Measurements from ENCODE around the gene LRMDA. TPM values are rescaled to one million over a fixed set of nuclear protein-coding genes. Genes with fewer than 3 reads are reported as not detected.

The LRMDA gene
- total RNA-seq, 2 experiments from 2014 or later: not detected

DNA sequence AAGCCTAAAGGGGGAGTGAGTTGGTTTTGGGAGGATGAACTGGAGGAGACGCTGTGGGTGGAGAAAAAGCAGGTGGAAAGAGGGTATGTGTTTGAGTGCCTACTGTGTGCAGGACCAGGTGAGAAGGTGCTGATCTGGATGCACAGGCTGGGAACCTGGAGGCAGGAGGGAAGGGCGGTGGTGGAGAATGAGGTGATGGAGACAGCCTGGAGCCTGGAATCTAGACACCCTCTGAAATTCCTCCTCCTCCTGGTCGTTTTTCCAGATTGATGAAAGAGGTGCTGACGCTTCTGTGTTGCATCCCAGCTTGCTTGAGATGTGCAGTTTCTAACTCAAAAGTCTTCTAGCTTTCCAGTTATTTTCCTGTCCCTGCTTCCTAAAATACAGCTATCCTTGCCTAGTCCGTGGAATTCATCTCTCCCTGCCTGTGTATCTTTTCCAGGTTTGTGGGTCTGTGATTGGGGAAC is 67.5 kb downstream of the LRMDA start:
- CTCF ChIA-PET: no interaction called here
- no peak for DNase-seq
- no peaks in the 10 kb centered on the region for H3K4me1 Mint-ChIP-seq (ENCODE audit: low read depth)
- H3K36me3 Mint-ChIP-seq (ENCODE audit: low read depth): no peaks in the 10 kb centered on the region
- H3K4me3 Mint-ChIP-seq: no peak overlapping the region
- H3K27me3 Mint-ChIP-seq (ENCODE audit: low read depth): peaks cover 4% of the 10 kb centered on the region
- H3K9me3 Mint-ChIP-seq: no peaks in the 10 kb centered on the region
- no peak overlapping the region for H3K27ac Mint-ChIP-seq
- intact Hi-C loops (cut with micrococcal nuclease): no loop called here

DNA sequence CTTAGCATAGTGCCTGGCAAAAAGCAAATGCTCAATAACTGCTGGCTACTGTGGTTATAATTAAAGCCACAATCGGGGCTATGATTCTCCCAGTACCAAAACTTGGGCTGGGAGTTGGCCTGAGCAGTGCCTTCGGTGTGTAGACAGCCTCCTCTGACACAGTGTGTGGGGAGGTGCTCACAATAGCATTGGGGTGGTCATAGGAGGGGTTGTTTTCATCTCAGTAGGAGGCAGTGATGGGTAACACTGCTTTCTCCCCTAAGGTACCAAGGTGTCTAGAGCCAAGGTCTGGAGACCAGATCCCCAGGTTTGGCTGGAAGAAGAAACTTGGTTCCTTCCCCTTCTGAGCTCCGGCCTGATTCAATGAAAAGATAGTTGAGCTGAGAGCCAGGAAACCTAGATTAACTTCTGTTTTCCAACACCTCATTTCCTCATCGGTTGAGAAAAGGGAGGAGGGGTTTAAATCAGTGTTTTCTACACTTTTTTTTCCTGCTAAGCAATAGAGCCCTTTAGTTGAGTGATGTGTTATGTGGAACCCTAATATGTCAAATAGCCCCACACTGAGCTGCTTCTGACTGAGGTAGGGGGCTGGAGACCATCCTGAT is 68.2 kb downstream of the LRMDA start:
- CTCF ChIA-PET: no interaction called here
- Mint-ChIP-seq H3K4me3 (no peak overlapping the region), H3K4me1 (ENCODE audit: low read depth) (no peaks in the 10 kb centered on the region), H3K27ac (no peak overlapping the region), H3K9me3 (no peaks in the 10 kb centered on the region), H3K36me3 (ENCODE audit: low read depth) (no peaks in the 10 kb centered on the region), H3K27me3 (ENCODE audit: low read depth) (peaks cover 4% of the 10 kb centered on the region)
- intact Hi-C loops (cut with micrococcal nuclease): no loop called here
- no peak for DNase-seq

DNA sequence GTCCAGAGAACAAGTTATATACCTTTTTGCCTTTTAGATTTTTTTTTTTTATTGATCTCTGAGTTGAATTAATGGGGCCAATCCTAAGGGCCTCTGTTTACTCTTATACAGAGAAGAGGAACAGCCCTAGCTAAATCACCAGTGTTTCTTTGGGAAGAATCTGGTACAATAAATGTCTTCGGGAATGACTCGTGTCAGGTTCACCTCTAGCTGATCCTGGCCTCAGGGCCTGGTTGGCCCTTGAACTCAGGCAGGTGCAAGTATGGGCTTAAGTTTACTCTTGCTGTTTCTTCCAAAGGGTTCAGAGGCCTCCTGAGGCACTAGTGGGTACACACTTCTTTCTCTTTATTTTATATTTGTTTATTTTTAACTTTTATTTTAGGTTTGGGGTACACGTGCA is 71.0 kb downstream of the LRMDA start:
- Mint-ChIP-seq H3K36me3 (ENCODE audit: low read depth) (no peaks in the 10 kb centered on the region), H3K9me3 (no peaks in the 10 kb centered on the region), H3K4me1 (ENCODE audit: low read depth) (no peaks in the 10 kb centered on the region), H3K27ac (no peak overlapping the region), H3K27me3 (ENCODE audit: low read depth) (peaks cover 4% of the 10 kb centered on the region), H3K4me3 (no peak overlapping the region)
- intact Hi-C loops (cut with micrococcal nuclease): no loop called here
- DNase-seq: no peak
- CTCF ChIA-PET: no interaction called here

DNA sequence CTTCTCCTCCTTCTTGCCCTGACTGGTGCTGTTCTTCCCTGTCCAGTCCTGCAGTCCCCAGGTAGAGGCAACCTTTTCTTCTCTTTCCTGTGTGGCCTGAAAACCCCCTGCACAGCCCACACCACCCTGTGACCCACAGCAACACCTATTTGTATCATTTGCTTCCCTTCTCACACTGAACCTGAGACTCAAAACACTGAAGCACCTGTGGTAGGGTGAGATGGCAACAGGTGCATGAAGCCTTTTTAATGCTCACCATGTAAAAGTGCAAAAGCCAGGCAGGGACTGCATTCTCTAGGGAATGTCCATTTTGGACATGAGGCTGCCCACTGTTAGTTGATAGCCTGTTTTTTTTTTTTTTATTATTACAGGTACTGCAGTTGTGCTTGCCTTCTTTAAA is 71.4 kb downstream of the LRMDA start:
- no peak overlapping the region for H3K27ac Mint-ChIP-seq
- peaks cover 4% of the 10 kb centered on the region for H3K27me3 Mint-ChIP-seq (ENCODE audit: low read depth)
- no peaks in the 10 kb centered on the region for H3K9me3 Mint-ChIP-seq
- intact Hi-C loops (cut with micrococcal nuclease): no loop called here
- no peak for DNase-seq
- H3K4me3 Mint-ChIP-seq: no peak overlapping the region
- no peaks in the 10 kb centered on the region for H3K4me1 Mint-ChIP-seq (ENCODE audit: low read depth)
- CTCF ChIA-PET: no interaction called here
- H3K36me3 Mint-ChIP-seq (ENCODE audit: low read depth): no peaks in the 10 kb centered on the region

DNA sequence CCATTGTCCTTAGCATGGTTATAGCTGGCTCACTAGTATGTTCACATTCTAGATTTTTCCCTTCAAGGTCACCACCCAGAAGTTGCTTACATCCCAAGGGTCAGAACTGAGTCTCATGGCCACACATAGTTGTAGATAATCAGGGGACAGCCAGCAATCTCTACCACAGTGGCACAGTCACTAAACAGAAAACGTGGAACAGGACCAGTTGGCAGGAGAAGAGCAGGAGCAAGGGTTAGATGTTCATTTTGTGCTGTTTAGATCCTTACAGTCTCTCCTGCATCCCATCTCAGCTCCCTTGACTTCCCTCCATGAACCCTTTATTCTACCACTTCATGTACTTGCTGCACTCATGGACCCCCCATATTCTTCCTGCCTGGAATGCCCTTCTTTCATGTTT is 73.9 kb downstream of the LRMDA start:
- Mint-ChIP-seq H3K9me3 (no peaks in the 10 kb centered on the region), H3K4me3 (no peak overlapping the region), H3K4me1 (ENCODE audit: low read depth) (peaks cover 3% of the 10 kb centered on the region), H3K27me3 (ENCODE audit: low read depth) (peaks cover 2% of the 10 kb centered on the region), H3K27ac (no peak overlapping the region), H3K36me3 (ENCODE audit: low read depth) (no peaks in the 10 kb centered on the region)
- intact Hi-C loops (cut with micrococcal nuclease): no loop called here
- CTCF ChIA-PET: no interaction called here
- DNase-seq: no peak

DNA sequence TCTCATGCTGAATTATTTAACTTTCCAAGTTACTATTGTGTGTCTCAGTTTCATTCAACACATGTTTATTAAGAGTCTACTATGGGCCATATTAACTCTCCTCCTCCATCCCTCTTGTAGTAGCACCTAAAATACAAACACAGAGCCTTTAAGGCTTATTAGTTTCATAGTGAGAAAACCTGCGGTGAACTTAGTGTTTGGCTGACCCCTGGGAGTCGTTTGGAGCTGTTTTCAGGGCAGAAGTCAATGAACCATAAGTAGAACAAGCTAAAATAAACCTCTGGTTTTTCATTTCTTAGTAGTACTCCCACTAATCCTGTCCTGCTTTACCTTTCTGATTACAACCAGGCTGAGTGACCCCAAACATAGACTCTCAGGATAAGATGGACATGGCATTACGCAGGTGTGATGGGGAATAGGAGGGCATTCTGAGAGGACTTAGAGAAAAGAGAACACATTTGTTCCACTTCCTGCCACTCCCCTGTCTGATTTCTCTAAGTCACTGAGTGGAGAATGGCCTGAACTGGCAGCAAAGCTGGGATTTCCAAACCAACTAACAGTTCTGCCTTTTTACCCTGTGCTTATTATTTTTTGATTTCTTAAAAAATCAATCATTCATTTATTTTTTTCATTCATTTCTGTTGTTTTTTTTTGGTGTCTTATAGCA is 74.5 kb downstream of the LRMDA start:
- CTCF ChIA-PET: no interaction called here
- intact Hi-C loops (cut with micrococcal nuclease): no loop called here
- DNase-seq: no peak
- no peaks in the 10 kb centered on the region for H3K9me3 Mint-ChIP-seq
- H3K27ac Mint-ChIP-seq: no peak overlapping the region
- no peaks in the 10 kb centered on the region for H3K36me3 Mint-ChIP-seq (ENCODE audit: low read depth)
- H3K27me3 Mint-ChIP-seq (ENCODE audit: low read depth): no peaks in the 10 kb centered on the region
- H3K4me1 Mint-ChIP-seq (ENCODE audit: low read depth): peaks cover 3% of the 10 kb centered on the region
- no peak overlapping the region for H3K4me3 Mint-ChIP-seq

DNA sequence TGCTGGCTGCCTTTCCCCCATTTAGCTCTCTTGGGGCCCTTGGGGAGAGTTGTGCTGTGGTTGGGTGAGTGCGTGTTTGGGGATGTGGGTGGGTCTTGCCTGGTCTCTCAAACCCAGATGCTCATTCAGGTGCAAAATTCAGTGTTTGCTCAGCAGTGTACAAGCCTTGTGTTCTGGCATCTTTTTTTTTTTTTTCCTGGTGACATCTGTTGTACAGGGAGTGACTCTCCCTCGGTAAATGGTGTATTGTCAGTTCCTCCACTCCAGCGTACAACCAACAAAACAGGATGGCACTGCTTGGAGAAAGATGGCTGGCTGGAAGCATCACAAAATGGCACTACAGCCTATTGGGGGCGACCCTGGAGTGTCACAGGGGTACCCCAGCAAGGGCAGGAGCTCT is 75.5 kb downstream of the LRMDA start:
- Mint-ChIP-seq H3K27me3 (ENCODE audit: low read depth) (no peaks in the 10 kb centered on the region), H3K27ac (no peak overlapping the region), H3K4me3 (no peak overlapping the region), H3K4me1 (ENCODE audit: low read depth) (peaks cover 3% of the 10 kb centered on the region), H3K9me3 (no peaks in the 10 kb centered on the region), H3K36me3 (ENCODE audit: low read depth) (no peaks in the 10 kb centered on the region)
- intact Hi-C loops (cut with micrococcal nuclease): no loop called here
- CTCF ChIA-PET: no interaction called here
- DNase-seq: no peak

DNA sequence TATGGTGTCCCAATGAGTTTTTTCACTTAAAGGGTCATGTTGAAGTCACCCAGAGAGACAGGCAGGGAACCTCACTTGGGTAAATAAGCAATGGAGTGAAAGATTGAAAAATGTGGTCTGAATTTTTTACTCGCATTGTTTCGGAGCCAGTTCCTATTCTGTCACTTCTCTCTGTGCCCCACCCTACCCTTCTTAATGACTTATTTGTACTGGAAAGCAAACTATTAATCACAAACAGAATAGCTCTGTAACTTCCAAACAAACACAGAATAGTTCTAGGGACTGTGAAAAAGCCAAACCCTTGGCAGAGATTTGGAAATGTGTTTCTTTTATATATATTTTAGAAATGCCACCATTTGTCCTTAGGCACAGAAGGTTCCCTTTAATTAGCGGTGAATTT is 76.0 kb downstream of the LRMDA start:
- intact Hi-C loops (cut with micrococcal nuclease): no loop called here
- Mint-ChIP-seq H3K36me3 (ENCODE audit: low read depth) (no peaks in the 10 kb centered on the region), H3K4me1 (ENCODE audit: low read depth) (peaks cover 3% of the 10 kb centered on the region), H3K9me3 (no peaks in the 10 kb centered on the region), H3K4me3 (no peak overlapping the region), H3K27me3 (ENCODE audit: low read depth) (no peaks in the 10 kb centered on the region), H3K27ac (no peak overlapping the region)
- CTCF ChIA-PET: no interaction called here
- DNase-seq: no peak

DNA sequence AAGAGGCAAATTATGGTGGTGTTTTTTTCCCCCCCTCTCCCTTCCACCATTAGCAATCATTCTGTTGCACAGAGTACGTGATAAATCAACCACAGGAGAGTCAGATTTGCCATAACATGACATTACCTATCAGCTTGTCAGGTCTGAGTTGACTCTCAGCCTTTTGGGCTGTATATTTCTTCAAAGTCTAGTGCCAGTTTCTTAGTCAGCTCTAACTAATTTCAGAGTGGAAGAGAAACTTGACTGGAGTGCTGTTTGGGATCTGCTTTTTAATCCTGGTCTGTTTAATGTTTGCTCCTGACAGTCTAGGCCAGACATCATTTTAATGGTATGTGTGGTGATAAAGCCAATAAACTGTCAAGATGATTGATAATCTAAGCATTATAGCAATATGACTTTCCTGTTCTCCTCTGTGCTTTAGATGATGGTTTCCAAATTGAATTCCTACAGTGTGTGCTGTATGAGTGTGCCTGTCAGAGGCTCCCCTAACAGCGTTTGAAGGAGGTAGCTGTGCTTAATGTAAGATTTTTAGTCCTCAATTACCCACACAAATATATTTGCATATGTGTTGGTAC is 76.9 kb downstream of the LRMDA start:
- H3K27ac Mint-ChIP-seq: no peak overlapping the region
- H3K4me1 Mint-ChIP-seq (ENCODE audit: low read depth): peaks cover 3% of the 10 kb centered on the region

DNA sequence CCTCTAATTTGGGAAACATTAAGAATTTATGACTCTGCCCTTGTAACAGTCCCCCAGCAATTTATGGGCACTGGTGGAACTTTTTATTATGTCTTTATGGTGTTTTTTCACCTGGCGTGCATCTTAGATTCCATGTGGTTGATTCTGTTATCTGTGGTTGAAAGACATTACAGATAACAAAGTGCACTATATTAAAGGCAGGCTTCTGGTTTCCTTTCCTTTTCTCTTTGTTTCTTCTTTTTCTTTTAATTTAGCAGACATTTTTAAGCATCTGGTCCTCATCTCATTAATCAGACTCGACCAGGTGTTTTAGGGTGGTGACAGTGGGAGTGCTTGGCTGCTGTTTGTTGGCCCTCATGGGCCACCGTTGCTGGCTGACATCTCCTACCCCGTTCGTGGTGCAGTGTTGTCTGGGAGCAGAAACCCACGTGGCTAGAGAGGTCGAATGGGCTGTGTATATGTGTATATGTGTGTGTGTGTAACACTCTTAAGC is 77.4 kb downstream of the LRMDA start:
- Mint-ChIP-seq H3K36me3 (ENCODE audit: low read depth) (no peaks in the 10 kb centered on the region), H3K4me1 (ENCODE audit: low read depth) (peaks cover 3% of the 10 kb centered on the region), H3K27me3 (ENCODE audit: low read depth) (peaks cover 2% of the 10 kb centered on the region), H3K4me3 (no peak overlapping the region), H3K9me3 (no peaks in the 10 kb centered on the region), H3K27ac (no peak overlapping the region)
- intact Hi-C loops (cut with micrococcal nuclease): no loop called here
- CTCF ChIA-PET: interaction anchor here (0.6 kb wide), 1 partner anchor 1586 kb away, joined by 3 read pairs; no protein-coding TSS in a partner anchor
- DNase-seq: no peak

More for the DNA sequence above, 76.9 kb downstream of the LRMDA start:
- intact Hi-C loops (cut with micrococcal nuclease): no loop called here
- CTCF ChIA-PET: interaction anchor here (0.6 kb wide), 1 partner anchor 1586 kb away, joined by 3 read pairs; no protein-coding TSS in a partner anchor
- DNase-seq: no peak
- H3K4me3 Mint-ChIP-seq: no peak overlapping the region
- peaks cover 2% of the 10 kb centered on the region for H3K27me3 Mint-ChIP-seq (ENCODE audit: low read depth)
- H3K9me3 Mint-ChIP-seq: no peaks in the 10 kb centered on the region
- no peaks in the 10 kb centered on the region for H3K36me3 Mint-ChIP-seq (ENCODE audit: low read depth)

DNA sequence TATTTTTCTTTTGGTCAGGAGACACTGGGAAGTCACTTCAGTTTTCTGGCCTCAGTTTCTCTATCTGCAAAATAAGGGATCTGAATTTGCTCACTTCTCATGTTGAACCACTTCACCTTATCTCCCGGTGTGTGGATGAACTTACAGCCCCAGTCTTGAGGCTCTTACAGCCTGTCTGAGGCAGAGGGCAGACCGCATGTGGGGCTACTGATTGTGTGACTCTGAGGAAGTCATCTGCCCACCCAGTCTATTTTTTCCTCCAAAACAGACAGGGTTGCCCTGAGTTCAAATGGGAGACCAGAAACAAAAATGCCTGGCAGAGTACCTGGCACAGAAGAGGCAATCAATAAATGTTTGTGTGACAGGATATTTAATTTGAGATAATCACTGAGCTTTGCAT is 78.3 kb downstream of the LRMDA start:
- H3K27ac Mint-ChIP-seq: no peak overlapping the region
- CTCF ChIA-PET: no interaction called here
- H3K9me3 Mint-ChIP-seq: no peaks in the 10 kb centered on the region
- no peak for DNase-seq
- peaks cover 2% of the 10 kb centered on the region for H3K27me3 Mint-ChIP-seq (ENCODE audit: low read depth)
- no peak overlapping the region for H3K4me3 Mint-ChIP-seq
- intact Hi-C loops (cut with micrococcal nuclease): no loop called here
- H3K36me3 Mint-ChIP-seq (ENCODE audit: low read depth): no peaks in the 10 kb centered on the region
- H3K4me1 Mint-ChIP-seq (ENCODE audit: low read depth): peaks cover 3% of the 10 kb centered on the region

DNA sequence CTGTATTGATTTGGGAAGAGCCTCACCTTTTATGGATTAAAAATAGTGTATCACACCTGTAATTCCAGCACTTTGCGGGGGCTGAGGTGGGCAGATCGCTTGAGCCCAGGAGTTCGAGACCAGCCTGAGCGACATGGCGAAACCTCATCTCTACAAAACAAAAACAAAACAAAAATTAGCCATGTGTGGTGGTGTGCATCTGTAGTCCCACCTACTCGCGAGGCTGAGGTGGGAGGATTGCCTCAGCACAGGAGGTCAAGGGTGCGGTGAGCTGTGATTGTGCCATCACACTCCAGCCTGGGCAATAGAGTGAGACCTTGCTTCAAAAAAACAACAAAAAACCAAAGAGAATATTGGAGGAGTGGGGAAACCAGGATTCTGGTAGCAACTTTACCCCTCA is 79.6 kb downstream of the LRMDA start:
- H3K4me1 Mint-ChIP-seq (ENCODE audit: low read depth): peaks cover 3% of the 10 kb centered on the region
- H3K36me3 Mint-ChIP-seq (ENCODE audit: low read depth): no peaks in the 10 kb centered on the region
- peaks cover 2% of the 10 kb centered on the region for H3K27me3 Mint-ChIP-seq (ENCODE audit: low read depth)
- no peak overlapping the region for H3K27ac Mint-ChIP-seq
- CTCF ChIA-PET: no interaction called here
- intact Hi-C loops (cut with micrococcal nuclease): no loop called here
- H3K4me3 Mint-ChIP-seq: no peak overlapping the region
- DNase-seq: no peak
- H3K9me3 Mint-ChIP-seq: peaks cover 3% of the 10 kb centered on the region

All from activated naive CD4-positive, alpha-beta T cell treated with anti-CD3 and anti-CD28 coated beads for 36 hours (primary cell).